Peyer's patch (tissue), 4 donors: ENCODE results near the gene VWF.

Experiments
- CTCF ChIP-seq, 6 experiments: fragments of 450-650 bp in 4 of 6; fragments of 200-600 bp in 2 of 6; sonication (generic) in 1 of 6; IDR thresholded peaks; one replicate each; pipeline ENCODE4 v1.5.1; 2017 to 2019; ENCODE audit warnings: antibody characterized with exemption in 6 of 6, mild to moderate bottlenecking in 3 of 6, moderate library complexity in 1 of 6
- POLR2A ChIP-seq, 2 donors: fragments of 450-650 bp; IDR thresholded peaks; one replicate each; pipeline ENCODE4 v1.5.1; 2017; ENCODE audit warnings: antibody characterized with exemption in 2 of 2, mild to moderate bottlenecking in 2 of 2, moderate library complexity in 2 of 2

GRCh38 chr12:6020930-6021329 lies 103.5 kb downstream of the VWF start:
- TF ChIP-seq CTCF (IDR thresholded peaks at IDR 0.05) = no peak
- no peak for TF ChIP-seq POLR2A (IDR thresholded peaks at IDR 0.05)
